ENCODE data around the gene PAX3.

The PAX3 gene

DNA sequence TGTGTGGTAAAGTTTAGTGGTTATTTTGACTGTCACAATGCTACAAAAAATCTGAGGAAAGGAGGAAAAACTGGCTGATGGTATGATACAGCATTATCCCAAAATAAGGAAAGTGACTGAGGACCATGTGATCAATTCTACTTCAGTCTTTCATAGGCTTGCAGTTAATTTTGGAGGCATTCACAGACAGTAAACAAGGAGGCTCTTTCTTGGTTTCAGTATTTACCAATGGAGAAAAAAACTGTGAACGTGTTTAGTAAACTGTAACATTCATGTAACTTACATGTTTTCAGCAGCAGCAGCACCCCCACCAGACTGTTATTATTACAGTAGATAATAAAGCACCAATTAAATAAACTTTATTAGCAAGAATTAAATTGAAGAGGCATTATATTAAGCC lies 50.0 kb downstream of the PAX3 start:
- WGBS, 2 experiments = no CpG with 5 or more reads among the region's 1 CpG
- H3K4me1 ChIP-seq (ENCODE audit: control insufficient read depth, insufficient read depth, low read length) = peaks cover 23% of the 10 kb centered on the region
- no peak overlapping the region for H3K27ac ChIP-seq (ENCODE audit: insufficient read depth, low read depth, low read length, poor library complexity, severe bottlenecking)
- no peaks in the 10 kb centered on the region for H3K27me3 ChIP-seq (ENCODE audit: control insufficient read depth, insufficient read depth, low read length, poor library complexity, severe bottlenecking)
- H3K9me3 ChIP-seq (ENCODE audit: control insufficient read depth, low read length) = no peaks in the 10 kb centered on the region
- no peaks in the 10 kb centered on the region for H3K36me3 ChIP-seq (ENCODE audit: control insufficient read depth, insufficient read depth, low read length)
- no peak overlapping the region for H3K4me3 ChIP-seq (ENCODE audit: insufficient read depth, low read depth, low read length)

DNA sequence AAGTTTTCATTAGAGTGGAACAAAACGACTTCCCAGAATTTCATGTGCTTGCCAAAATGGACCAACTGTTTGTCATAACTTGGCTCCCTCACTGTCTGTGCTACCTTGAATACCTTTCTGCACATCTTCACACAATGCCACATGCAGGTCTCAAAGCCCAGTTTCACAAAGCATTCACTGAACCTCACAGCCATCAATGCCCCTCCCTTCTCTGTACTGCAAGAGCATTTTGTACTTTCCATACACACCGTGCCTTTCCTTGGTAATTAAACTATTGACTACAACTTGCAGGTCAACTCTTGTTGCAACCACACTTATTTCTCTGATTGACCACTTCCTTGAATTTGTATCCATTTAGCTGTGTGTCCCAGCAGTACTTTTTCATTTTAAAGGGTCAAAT lies 50.5 kb downstream of the PAX3 start:
- Histone ChIP-seq H3K4me3 (ENCODE audit: insufficient read depth, low read depth, low read length) (no peak overlapping the region), H3K27me3 (ENCODE audit: control insufficient read depth, insufficient read depth, low read length, poor library complexity, severe bottlenecking) (no peaks in the 10 kb centered on the region), H3K27ac (ENCODE audit: insufficient read depth, low read depth, low read length, poor library complexity, severe bottlenecking) (no peak overlapping the region), H3K4me1 (ENCODE audit: control insufficient read depth, insufficient read depth, low read length) (peaks cover 27% of the 10 kb centered on the region), H3K9me3 (ENCODE audit: control insufficient read depth, low read length) (no peaks in the 10 kb centered on the region), H3K36me3 (ENCODE audit: control insufficient read depth, insufficient read depth, low read length) (no peaks in the 10 kb centered on the region)
- WGBS, 2 experiments = 84 to 90% methylated on average over 2 of the region's 2 CpGs

DNA sequence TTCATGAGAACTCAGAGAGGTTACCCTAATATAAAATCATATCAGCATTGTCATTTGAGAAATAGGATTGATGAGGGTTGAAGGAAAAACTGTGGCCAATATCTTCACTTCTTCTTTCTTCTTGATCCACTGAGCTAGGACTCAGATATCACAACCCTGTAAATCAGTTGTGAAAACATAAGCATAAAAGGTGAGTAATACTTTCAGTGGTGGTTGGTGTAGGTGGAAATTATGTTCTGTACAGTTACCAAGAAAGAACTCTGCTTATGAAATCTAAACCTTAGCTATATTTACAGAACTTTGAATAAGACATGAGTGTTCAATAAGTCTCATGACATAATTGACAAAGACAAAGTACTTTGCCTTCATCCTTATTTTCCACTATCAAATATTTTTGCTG lies 56.3 kb downstream of the PAX3 start:
- Histone ChIP-seq H3K36me3 (ENCODE audit: control insufficient read depth, insufficient read depth, low read length) (no peaks in the 10 kb centered on the region), H3K9me3 (ENCODE audit: control insufficient read depth, low read length) (no peaks in the 10 kb centered on the region), H3K4me3 (ENCODE audit: insufficient read depth, low read depth, low read length) (no peak overlapping the region), H3K4me1 (ENCODE audit: control insufficient read depth, insufficient read depth, low read length) (peaks cover 66% of the 10 kb centered on the region), H3K27me3 (ENCODE audit: control insufficient read depth, insufficient read depth, low read length, poor library complexity, severe bottlenecking) (no peaks in the 10 kb centered on the region), H3K27ac (ENCODE audit: insufficient read depth, low read depth, low read length, poor library complexity, severe bottlenecking) (no peak overlapping the region)

DNA sequence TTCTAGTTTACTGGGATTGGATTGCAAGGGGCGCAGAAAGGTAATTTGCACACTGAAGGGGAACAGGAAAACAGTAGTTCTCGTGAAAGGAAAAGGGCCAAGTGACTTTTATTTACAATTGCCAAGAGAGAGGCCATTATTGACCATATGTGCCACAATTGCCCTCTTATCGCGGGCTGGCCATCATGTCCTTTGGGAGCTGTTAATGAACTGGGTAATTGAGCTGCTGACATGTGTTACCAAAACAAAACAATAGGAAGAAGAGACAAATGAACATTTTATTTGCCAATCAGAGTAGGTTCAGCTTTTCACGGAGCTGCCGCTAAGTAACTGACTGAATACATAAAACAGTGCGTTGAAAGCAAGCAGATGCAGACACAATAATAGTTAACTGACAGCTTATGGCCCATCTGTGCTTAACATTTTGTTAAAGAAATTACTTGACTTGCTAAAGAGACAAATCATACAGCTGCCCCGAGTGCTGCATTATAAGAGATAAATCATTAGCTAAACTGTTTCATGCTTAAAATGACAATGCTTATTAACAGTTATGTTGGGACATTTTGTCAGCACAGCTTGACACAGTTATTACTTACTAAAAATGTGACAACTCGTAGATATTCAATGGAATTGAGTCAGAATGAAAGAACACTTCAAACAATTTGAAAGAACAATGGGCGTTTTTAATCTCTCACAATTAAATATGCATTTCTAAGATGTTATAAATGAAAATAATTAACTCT lies 57.5 kb downstream of the PAX3 start:
- no peak overlapping the region for H3K4me3 ChIP-seq (ENCODE audit: insufficient read depth, low read depth, low read length)
- 35 to 36% methylated on average over 9 of the region's 10 CpGs for WGBS, 2 experiments
- no peaks in the 10 kb centered on the region for H3K9me3 ChIP-seq (ENCODE audit: control insufficient read depth, low read length)
- H3K4me1 ChIP-seq (ENCODE audit: control insufficient read depth, insufficient read depth, low read length) = peaks cover 65% of the 10 kb centered on the region
- no peaks in the 10 kb centered on the region for H3K27me3 ChIP-seq (ENCODE audit: control insufficient read depth, insufficient read depth, low read length, poor library complexity, severe bottlenecking)
- H3K27ac ChIP-seq (ENCODE audit: insufficient read depth, low read depth, low read length, poor library complexity, severe bottlenecking) = peak overlapping the region; percentile 78
- H3K36me3 ChIP-seq (ENCODE audit: control insufficient read depth, insufficient read depth, low read length) = no peaks in the 10 kb centered on the region

DNA sequence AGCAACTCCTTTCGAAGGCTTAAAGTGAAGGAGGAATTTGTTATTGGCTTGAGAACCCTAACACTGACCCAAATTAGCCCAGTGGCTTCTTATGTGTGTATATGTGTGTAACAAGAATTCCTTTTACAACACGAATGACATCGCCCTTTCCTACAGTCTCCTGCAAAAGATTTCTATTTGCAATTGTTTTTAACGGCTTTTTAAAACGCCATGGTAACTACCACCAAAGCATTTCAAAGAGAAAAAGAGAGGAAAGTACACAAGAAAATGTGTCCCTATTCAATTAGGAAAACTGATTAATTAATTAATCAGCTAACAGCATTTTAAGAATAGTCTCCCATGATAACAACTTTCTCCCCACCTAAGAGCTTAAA lies 58.1 kb downstream of the PAX3 start:
- WGBS, 2 experiments = 10 to 35% methylated on average over 2 to 5 of the region's 5 CpGs
- Histone ChIP-seq H3K4me3 (ENCODE audit: insufficient read depth, low read depth, low read length) (no peak overlapping the region), H3K27ac (ENCODE audit: insufficient read depth, low read depth, low read length, poor library complexity, severe bottlenecking) (peak overlapping the region; percentile 78), H3K27me3 (ENCODE audit: control insufficient read depth, insufficient read depth, low read length, poor library complexity, severe bottlenecking) (no peaks in the 10 kb centered on the region), H3K36me3 (ENCODE audit: control insufficient read depth, insufficient read depth, low read length) (no peaks in the 10 kb centered on the region), H3K9me3 (ENCODE audit: control insufficient read depth, low read length) (no peaks in the 10 kb centered on the region), H3K4me1 (ENCODE audit: control insufficient read depth, insufficient read depth, low read length) (peaks cover 65% of the 10 kb centered on the region)

DNA sequence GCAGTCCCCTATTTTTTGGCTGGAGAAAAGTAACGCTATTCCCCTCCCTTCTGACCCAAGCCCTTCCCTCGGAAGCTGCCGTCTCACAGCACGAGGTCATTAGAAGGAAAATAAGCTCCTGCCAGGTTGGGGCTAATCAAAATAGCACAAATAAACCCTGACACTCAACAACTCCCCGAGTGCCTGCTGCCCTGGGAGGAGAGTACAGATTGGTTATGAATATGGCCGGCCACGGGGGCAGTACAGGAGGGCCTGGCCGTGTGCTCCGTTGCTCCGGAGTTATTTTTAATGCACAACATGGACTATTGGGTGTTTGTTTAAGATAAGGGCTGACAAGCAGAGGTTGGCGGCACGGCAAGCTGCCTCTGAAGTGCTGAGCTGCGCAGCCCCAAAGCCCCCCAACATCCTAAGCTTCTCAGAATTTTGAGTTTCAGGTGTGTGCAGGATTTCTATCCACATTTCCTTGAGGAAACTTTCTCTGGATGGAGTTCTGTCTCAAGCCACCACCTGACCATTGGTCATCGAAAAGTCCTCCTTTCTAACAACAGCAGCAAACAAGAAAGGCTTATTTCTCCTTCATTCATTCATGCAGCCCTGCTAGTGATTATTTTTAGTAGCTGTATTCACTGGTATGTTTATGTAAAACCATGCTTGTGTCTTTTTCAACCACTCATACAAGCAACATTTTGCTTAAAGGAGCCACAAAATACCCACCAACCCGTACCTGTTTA lies 58.7 kb downstream of the PAX3 start:
- H3K4me1 ChIP-seq (ENCODE audit: control insufficient read depth, insufficient read depth, low read length) = peaks cover 65% of the 10 kb centered on the region
- H3K36me3 ChIP-seq (ENCODE audit: control insufficient read depth, insufficient read depth, low read length) = no peaks in the 10 kb centered on the region
- H3K27me3 ChIP-seq (ENCODE audit: control insufficient read depth, insufficient read depth, low read length, poor library complexity, severe bottlenecking) = no peaks in the 10 kb centered on the region
- peak overlapping the region; percentile 8 for H3K4me3 ChIP-seq (ENCODE audit: insufficient read depth, low read depth, low read length)
- 2 to 5% methylated on average over 14 to 15 of the region's 15 CpGs for WGBS, 2 experiments
- no peaks in the 10 kb centered on the region for H3K9me3 ChIP-seq (ENCODE audit: control insufficient read depth, low read length)
- H3K27ac ChIP-seq (ENCODE audit: insufficient read depth, low read depth, low read length, poor library complexity, severe bottlenecking) = peak overlapping the region; percentile 78

DNA sequence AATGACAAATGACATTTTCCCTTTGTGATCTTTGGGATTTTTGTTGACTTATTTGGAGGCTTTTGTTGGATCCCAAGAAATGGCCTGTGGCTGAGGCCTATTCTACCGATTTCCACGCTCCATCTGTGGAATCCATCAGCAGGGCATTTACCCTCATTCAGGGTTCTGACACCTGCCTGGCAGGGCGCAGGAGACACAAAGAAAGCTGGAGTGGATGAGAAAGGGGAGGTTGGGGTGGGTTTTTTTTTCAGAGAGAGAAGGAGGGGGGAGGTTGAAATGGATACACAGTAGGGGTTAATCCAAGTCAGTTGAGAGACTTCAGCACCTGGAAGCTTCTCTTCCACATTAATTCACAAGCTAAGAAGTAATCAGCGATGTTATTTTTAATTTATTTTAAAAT lies 59.7 kb downstream of the PAX3 start:
- Histone ChIP-seq H3K36me3 (ENCODE audit: control insufficient read depth, insufficient read depth, low read length) (no peaks in the 10 kb centered on the region), H3K4me3 (ENCODE audit: insufficient read depth, low read depth, low read length) (no peak overlapping the region), H3K9me3 (ENCODE audit: control insufficient read depth, low read length) (no peaks in the 10 kb centered on the region), H3K27ac (ENCODE audit: insufficient read depth, low read depth, low read length, poor library complexity, severe bottlenecking) (peak overlapping the region; percentile 75), H3K4me1 (ENCODE audit: control insufficient read depth, insufficient read depth, low read length) (peaks cover 65% of the 10 kb centered on the region), H3K27me3 (ENCODE audit: control insufficient read depth, insufficient read depth, low read length, poor library complexity, severe bottlenecking) (no peaks in the 10 kb centered on the region)
- 0 to 2% methylated on average over 3 to 4 of the region's 4 CpGs for WGBS, 2 experiments

DNA sequence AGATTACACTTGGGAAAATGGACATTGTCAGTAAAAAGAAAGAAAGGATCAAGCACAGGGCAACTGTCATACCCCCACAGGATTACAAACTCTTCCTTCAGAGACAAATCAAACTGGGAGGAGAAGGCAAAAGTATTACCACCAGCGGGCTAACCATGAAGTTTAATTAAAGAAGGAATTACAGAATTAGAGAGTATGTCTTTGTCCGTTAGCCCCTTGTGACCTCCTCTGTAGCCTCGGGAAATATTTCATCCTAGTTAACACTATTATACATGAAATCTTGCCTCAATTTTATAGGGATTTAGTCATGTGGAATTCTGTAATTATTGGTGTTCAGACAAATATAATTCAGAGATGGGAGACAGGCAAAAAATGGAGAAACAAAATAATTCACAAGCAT lies 60.7 kb downstream of the PAX3 start:
- Histone ChIP-seq H3K27me3 (ENCODE audit: control insufficient read depth, insufficient read depth, low read length, poor library complexity, severe bottlenecking) (no peaks in the 10 kb centered on the region), H3K27ac (ENCODE audit: insufficient read depth, low read depth, low read length, poor library complexity, severe bottlenecking) (peak overlapping the region; percentile 75), H3K9me3 (ENCODE audit: control insufficient read depth, low read length) (no peaks in the 10 kb centered on the region), H3K36me3 (ENCODE audit: control insufficient read depth, insufficient read depth, low read length) (no peaks in the 10 kb centered on the region), H3K4me1 (ENCODE audit: control insufficient read depth, insufficient read depth, low read length) (peaks cover 57% of the 10 kb centered on the region), H3K4me3 (ENCODE audit: insufficient read depth, low read depth, low read length) (no peak overlapping the region)
- WGBS, 2 experiments = 55% methylated on average over 3 of the region's 3 CpGs; no CpG with 5 or more reads in 1 of the 2 experiments

DNA sequence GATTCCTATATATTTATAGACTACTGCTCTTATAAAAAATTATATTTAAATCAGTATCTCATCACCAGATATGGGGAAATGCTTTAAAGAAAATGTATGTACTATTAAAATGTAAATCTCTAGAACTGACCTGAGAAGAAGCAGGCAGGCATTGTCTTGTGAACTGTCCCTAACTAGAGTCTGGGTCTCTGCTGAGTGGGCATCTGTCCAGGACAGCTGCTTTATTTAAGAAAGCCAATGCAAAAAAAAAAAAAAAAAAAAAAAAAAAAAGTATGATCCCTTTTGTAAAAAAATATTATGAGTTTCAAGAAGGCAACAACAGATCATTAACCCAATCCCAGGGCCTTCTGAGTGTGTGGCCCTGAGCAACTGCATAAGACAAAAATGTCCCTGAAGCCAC lies 66.0 kb downstream of the PAX3 start:
- peaks cover 16% of the 10 kb centered on the region for H3K36me3 ChIP-seq (ENCODE audit: control insufficient read depth, insufficient read depth, low read length)
- H3K9me3 ChIP-seq (ENCODE audit: control insufficient read depth, low read length) = no peaks in the 10 kb centered on the region
- peaks cover 16% of the 10 kb centered on the region for H3K4me1 ChIP-seq (ENCODE audit: control insufficient read depth, insufficient read depth, low read length)
- no peak overlapping the region for H3K27ac ChIP-seq (ENCODE audit: insufficient read depth, low read depth, low read length, poor library complexity, severe bottlenecking)
- no peaks in the 10 kb centered on the region for H3K27me3 ChIP-seq (ENCODE audit: control insufficient read depth, insufficient read depth, low read length, poor library complexity, severe bottlenecking)
- no peak overlapping the region for H3K4me3 ChIP-seq (ENCODE audit: insufficient read depth, low read depth, low read length)

DNA sequence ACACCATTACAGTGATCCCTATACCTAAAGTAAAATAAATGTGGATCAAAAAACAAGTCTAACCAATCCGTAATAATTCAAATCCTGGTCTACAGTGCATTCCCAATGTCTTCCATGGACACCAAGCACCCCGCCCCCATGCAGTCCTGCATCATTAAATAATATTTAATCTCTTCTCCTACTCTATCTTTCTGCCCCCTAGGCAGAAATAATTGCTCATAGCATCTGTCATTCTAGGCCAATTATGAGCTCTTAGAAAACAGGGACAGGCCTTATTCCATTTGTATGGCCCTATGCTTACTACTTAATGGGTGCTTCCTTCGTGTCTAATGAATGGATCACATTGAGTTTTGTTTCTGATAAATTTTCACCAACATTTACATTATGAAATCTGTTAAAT lies 66.4 kb downstream of the PAX3 start:
- H3K4me1 ChIP-seq (ENCODE audit: control insufficient read depth, insufficient read depth, low read length) = peaks cover 11% of the 10 kb centered on the region
- no peak overlapping the region for H3K4me3 ChIP-seq (ENCODE audit: insufficient read depth, low read depth, low read length)
- no peaks in the 10 kb centered on the region for H3K9me3 ChIP-seq (ENCODE audit: control insufficient read depth, low read length)
- peaks cover 16% of the 10 kb centered on the region for H3K36me3 ChIP-seq (ENCODE audit: control insufficient read depth, insufficient read depth, low read length)
- H3K27ac ChIP-seq (ENCODE audit: insufficient read depth, low read depth, low read length, poor library complexity, severe bottlenecking) = no peak overlapping the region
- no peaks in the 10 kb centered on the region for H3K27me3 ChIP-seq (ENCODE audit: control insufficient read depth, insufficient read depth, low read length, poor library complexity, severe bottlenecking)
- 88 to 94% methylated on average over 2 to 3 of the region's 3 CpGs for WGBS, 2 experiments

All from ectodermal cell (in vitro differentiated cells).